Gastrocnemius medialis (tissue), 4 donors: ENCODE measurements around the gene CD37.

ENCODE experiments used
- CTCF ChIP-seq, 5 experiments: fragments of 450-650 bp in 3 of 5; fragments of 200-600 bp in 2 of 5; sonication (generic) in 2 of 5; IDR thresholded peaks in 4 of 5; conservative IDR thresholded peaks in 1 of 5; 1 replicate in 4 of 5; 2 replicates in 1 of 5; pipeline ENCODE4 v1.5.1; 2016 to 2019; ENCODE audit warnings: antibody characterized with exemption in 5 of 5, mild to moderate bottlenecking in 3 of 5, moderate library complexity in 3 of 5
- POLR2A ChIP-seq, 2 donors: fragments of 450-650 bp; IDR thresholded peaks; one replicate each; pipeline ENCODE4 v1.6.1; 2017; ENCODE audit warnings: antibody characterized with exemption in 2 of 2, mild to moderate bottlenecking in 2 of 2, moderate library complexity in 2 of 2

- TF ChIP-seq POLR2A (IDR thresholded peaks at IDR 0.05) = no peak
- no peak for TF ChIP-seq CTCF (IDR thresholded peaks at IDR 0.05 in 4 of 5, conservative IDR thresholded peaks at IDR 0.05 in 1 of 5)
These were observed 1.4 kb upstream of the CD37 start for GRCh38 chr19:49333811-49334288.
